Femur (tissue), 1 donor: Measurements from ENCODE around the gene FOXI3.

Experiments used
- DNase-seq: peaks from one replicate; pipeline ENCODE4 v3.0.0-alpha.2; 2017

The FOXI3 gene

GRCh38 chr2:88452565-88452905 is at the start of gene FOXI3:
Gene FOXI3 (minus strand): TSS chr2:88452693. CDS start chr2:88452535, 158 bp downstream.
- DNase-seq, result no peak

- DNase-seq, result no peak
Observed at GRCh38 chr2:88500691-88501090, 48.2 kb upstream of the FOXI3 start.

GRCh38 chr2:88499204-88499603 is 46.7 kb upstream of the FOXI3 start:
- DNase-seq, result no peak

- no peak for DNase-seq
Observed at GRCh38 chr2:88493481-88493880, 41.0 kb upstream of the FOXI3 start.

DNA sequence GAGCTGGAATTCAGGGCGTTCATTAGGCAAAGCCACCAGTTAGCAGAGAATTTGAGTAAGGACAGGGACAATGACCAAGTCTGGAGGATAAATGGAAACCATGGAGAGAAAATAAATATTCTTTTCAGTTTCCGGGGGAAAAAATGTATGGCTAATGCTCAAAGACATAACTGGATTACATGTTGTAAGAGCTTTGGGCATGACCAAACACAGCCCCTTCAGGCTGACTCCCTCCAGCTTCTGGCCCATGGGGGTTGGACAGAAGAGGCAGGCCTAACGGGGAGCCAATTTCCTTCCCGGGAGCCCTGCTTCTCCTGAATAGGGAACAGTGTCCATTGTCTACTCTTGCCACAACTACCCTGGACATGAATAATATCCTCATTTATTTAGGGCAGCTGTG is 39.5 kb upstream of the FOXI3 start:
- no peak for DNase-seq

- no peak for DNase-seq
Observed at GRCh38 chr2:88489181-88489580, 36.7 kb upstream of the FOXI3 start.

DNA sequence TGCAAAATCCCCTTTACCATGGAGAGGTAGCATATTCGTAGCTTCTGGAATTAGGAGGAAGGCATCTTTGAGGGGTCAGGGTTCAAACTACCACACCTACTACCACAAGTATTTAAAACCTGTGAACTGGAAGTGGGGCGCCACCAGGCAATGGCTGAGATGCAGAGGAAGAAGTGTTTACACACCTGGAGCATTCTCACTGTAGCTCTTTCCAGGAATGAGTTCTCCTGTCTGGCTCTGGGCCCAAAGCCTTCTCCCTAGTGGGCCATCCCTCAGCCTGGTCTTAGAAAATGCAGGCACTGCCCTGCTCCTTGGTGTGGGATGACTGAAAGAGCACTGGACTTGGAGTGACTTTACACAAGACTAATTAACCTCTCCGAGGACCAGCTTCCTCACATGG is 30.7 kb upstream of the FOXI3 start:
- DNase-seq, result no peak

DNA sequence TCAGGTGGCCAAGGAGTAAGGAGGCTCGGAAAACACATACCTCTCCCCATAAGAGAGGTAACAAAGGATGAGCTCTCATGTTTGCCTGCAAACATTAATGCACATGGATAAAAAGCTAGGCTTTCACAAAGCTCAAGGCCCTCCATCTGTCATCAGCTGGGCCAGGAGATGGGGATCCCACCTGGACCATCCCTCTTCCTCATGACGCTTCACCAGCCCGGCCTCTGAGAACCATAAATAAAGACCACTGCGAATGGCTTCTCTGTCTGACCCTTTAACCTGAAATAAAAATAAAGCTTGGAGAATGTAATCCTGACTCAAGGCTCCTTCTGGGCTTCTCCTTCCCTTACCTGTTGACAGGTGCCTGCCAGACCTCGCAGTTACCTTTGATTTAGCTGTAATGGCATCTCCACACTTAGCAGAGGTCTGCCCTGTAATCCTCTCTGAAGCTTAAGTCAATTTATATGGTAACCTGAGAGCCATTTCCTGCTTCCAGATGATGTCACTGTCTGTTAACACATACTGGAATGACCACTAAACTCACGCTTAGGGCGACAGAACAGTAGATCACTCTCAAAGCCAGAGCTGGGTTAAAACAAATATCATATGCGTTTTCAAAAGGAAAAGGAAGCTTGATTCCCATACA is 29.3 kb upstream of the FOXI3 start:
- no peak for DNase-seq

DNA sequence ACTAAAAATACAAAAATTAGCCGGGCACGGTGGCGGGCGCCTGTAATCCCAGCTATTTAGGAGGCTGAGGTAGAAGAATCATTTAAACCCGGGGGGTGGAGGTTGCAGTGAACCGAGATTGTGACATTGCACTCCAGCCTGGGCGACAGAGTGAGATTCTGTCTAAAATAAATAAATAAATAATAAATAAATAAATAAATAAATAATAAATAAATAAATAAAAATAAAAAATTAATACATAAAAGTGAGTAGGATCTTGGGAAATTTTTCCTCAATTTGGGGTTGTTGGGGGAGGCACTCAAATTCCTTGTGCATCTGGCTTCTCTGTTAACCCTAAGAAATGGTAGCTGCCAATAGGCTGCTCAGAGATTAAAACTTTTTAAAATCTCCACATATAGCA is 20.3 kb upstream of the FOXI3 start:
- DNase-seq, result no peak

- DNase-seq, result no peak
Observed at GRCh38 chr2:88471083-88471942, 18.8 kb upstream of the FOXI3 start.

DNA sequence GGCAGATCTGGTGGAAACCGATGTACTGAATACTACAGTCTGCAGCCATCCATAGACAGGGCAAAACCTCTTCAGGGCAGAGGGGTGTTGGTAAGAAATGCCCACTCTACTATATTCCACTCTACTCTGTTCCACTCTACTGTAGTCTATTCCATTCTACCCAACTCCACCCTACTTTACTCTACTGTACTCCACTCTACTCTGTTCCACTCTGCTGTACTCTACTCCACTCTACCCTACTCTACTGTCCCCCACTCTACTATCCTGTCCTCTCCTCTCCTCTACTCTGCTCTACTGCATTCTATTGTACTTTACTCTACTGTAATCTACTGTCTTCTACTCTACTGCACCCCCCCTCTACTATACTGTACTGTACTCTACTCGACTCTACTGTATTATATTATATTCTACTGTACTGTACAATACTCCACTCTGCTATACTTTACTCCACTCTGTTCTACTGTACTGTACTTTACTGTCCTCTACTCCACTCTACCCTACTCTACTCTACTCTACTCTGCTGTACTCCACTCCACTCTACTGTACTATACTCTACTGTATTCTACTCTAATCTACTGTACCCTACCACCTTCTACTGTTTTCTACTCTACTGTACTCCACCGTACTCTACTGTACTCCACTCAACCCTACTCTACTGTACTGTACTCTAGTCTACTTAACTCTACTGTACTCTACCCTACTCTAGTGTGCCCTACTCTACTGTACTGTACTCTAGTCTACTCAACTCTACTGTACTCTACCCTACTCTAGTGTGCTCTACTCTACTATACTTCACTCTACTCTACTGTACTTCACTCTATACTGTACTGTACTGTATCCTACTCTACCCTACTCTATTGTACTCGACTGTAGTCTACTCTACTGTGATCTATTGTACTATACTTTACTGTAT is 17.0 kb upstream of the FOXI3 start:
- DNase-seq, result no peak

- no peak for DNase-seq
Observed at GRCh38 chr2:88464153-88464552, 11.7 kb upstream of the FOXI3 start.

DNA sequence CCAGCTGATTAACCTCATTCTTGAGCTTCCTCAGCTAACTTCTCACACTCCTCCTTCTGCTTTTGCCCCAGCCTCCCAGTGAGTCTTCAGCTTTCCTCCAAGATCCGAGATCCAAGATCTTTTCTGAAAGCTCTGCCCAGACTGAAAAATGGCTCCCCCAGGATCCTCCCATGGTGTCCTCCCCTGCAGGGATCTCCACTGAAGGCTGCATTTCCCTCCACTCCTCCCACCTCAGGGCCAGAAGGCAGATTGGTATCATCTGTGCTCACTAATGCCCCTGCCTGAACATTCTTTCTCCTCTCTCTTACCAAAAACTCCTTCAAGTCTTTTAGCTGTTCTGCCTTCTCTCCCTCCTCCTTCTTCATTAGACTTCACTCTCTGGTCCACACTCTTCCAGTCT is 6.1 kb upstream of the FOXI3 start:
- no peak for DNase-seq

GRCh38 chr2:88452980-88453582 is 588 bp upstream of the FOXI3 start:
- peak; percentile 24 for DNase-seq

DNA sequence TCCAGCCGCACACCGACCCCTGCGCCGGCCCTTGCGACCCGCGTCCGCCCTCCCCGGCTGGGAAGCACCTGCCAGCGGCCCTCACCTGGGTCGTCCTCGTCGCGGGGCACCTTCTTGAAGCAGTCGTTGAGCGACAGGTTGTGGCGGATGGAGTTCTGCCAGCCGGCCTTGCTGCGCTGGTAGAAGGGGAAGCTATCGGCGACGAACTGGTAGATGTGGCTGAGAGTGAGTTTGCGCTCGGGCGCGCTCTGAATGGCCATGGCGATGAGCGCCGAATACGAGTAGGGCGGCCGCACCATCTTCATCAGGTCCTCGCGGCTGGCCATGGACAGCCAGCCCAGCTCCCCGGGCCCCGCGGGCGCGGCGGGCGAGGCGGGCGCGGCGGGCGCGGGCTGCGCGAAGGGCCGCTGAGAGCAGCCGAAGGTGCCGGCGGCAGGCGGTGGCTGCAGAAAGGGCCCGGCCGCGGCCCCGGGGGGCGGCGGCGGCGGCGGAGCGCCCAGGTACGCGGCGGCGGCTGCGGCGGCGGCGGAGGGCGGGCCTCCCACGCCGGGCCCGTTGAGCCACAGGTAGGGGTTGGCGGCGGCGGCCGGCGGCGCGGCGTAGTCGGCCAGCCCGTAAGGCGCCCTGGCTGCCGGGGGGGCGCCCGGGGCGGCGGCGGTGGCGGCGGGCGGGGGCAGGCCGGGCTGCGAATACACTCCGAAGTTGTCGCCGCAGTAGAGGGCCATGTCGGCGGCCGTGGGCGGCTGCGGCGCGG is 505 bp downstream of the FOXI3 start:
- no peak for DNase-seq

- no peak for DNase-seq
Observed at GRCh38 chr2:88450925-88451810, 1.3 kb downstream of the FOXI3 start.

DNA sequence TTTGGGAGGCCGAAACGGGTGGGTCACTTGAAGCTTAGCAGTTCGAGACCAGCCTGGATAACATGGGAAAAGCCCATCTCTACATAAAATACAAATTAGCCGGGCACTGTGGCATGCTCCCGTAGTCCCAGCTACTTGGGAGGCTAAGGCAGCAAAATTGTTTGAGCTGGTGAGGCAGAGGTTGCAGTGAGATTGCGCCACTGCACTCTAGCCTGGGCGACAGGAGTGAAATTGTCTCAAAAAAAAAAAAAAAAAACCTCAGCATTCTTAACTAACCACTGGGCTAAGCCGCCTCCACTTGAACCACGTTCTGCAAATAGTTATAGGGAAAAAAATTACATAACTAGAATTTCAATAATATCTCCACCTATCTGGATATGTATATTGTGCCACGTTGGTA is 2.3 kb downstream of the FOXI3 start:
- no peak for DNase-seq

- no peak for DNase-seq
Observed at GRCh38 chr2:88448248-88448647, 4.2 kb downstream of the FOXI3 start.

- no peak for DNase-seq
Observed at GRCh38 chr2:88443353-88443938, 9.0 kb downstream of the FOXI3 start.

- DNase-seq, result no peak
Observed at GRCh38 chr2:88442473-88442872, 10.0 kb downstream of the FOXI3 start.

- no peak for DNase-seq
Observed at GRCh38 chr2:88442061-88442460, 10.4 kb downstream of the FOXI3 start.
